Liver (tissue), 9 donors: Measurements from ENCODE around the gene OR6A2. TPM values are rescaled to one million over a fixed set of nuclear protein-coding genes. Genes with fewer than 3 reads are reported as not detected.

Experiments
- DNase-seq: peaks from one replicate; pipeline ENCODE4 v3.0.0-alpha.2; 2017; ENCODE audit warnings: low spot score
- H3K27ac ChIP-seq, 2 donors: one replicate each; pipeline ENCODE4 v1.7.0; 2013; ENCODE audit warnings: inconsistent platforms in 2 of 2, low read length in 2 of 2, control low read depth in 1 of 2, low read depth in 1 of 2, mild to moderate bottlenecking in 1 of 2
- H3K27me3 ChIP-seq, 4 donors: one replicate each; pipeline versions ENCODE4 v1.6.1 to v1.7.0; 2013; ENCODE audit warnings: low read length in 3 of 4, inconsistent platforms in 1 of 4, mild to moderate bottlenecking in 1 of 4, moderate library complexity in 1 of 4; ENCODE audit not compliant: control insufficient read depth in 4 of 4, insufficient read depth in 4 of 4
- H3K36me3 ChIP-seq, 4 donors: one replicate each; pipeline versions ENCODE4 v1.6.1 to v1.7.0; 2013; ENCODE audit warnings: low read length in 3 of 4, mild to moderate bottlenecking in 3 of 4, low read depth in 1 of 4, moderate library complexity in 1 of 4; ENCODE audit not compliant: control insufficient read depth in 4 of 4, insufficient read depth in 3 of 4
- H3K4me1 ChIP-seq, 4 donors: one replicate each; pipeline versions ENCODE4 v1.6.1 to v1.7.0; 2013; ENCODE audit warnings: low read length in 3 of 4, mild to moderate bottlenecking in 3 of 4, moderate library complexity in 1 of 4; ENCODE audit not compliant: control insufficient read depth in 4 of 4, insufficient read depth in 4 of 4
- H3K4me3 ChIP-seq, 3 donors: one replicate each; pipeline versions ENCODE4 v1.6.1 to v1.7.0; 2013; ENCODE audit warnings: low read length in 3 of 3, control low read depth in 1 of 3, low read depth in 1 of 3, mild to moderate bottlenecking in 1 of 3
- H3K9ac ChIP-seq, 2 donors: one replicate each; pipeline ENCODE4 v1.7.0; 2013; ENCODE audit warnings: low read length in 2 of 2, mild to moderate bottlenecking in 2 of 2, moderate library complexity in 2 of 2, control low read depth in 1 of 2, low read depth in 1 of 2
- H3K9me3 ChIP-seq, 4 donors: one replicate each; pipeline versions ENCODE4 v1.6.1 to v1.7.0; 2013; ENCODE audit warnings: low read length in 3 of 4; ENCODE audit not compliant: control insufficient read depth in 4 of 4
- ATF3 ChIP-seq: IDR thresholded peaks from 2 replicates; pipeline ENCODE4 v1.6.1; 2016; ENCODE audit warnings: antibody characterized with exemption
- EGR1 ChIP-seq, 2 donors: IDR thresholded peaks; 2 replicates each; pipeline ENCODE4 v1.6.1; 2016 to 2018; ENCODE audit warnings: antibody characterized with exemption in 2 of 2, low read depth in 2 of 2
- FOXA1 ChIP-seq: IDR thresholded peaks from 2 replicates; pipeline ENCODE4 v1.6.1; 2016; ENCODE audit warnings: antibody characterized with exemption
- FOXA2 ChIP-seq: IDR thresholded peaks from 2 replicates; pipeline ENCODE4 v1.6.1; 2016; ENCODE audit warnings: antibody characterized with exemption
- GABPA ChIP-seq, 2 donors: IDR thresholded peaks in 1 of 2; conservative IDR thresholded peaks in 1 of 2; 2 replicates each; pipeline ENCODE4 v1.6.1; 2016; ENCODE audit warnings: antibody characterized with exemption in 2 of 2, mild to moderate bottlenecking in 1 of 2, moderate library complexity in 1 of 2
- HNF4A ChIP-seq, 2 donors: conservative IDR thresholded peaks; 2 replicates each; pipeline ENCODE4 v1.6.1; 2016; ENCODE audit warnings: antibody characterized with exemption in 2 of 2, mild to moderate bottlenecking in 2 of 2
- HNF4G ChIP-seq: IDR thresholded peaks from 2 replicates; pipeline ENCODE4 v1.6.1; 2016; ENCODE audit warnings: antibody characterized with exemption
- JUND ChIP-seq, 2 donors: IDR thresholded peaks; 2 replicates each; pipeline ENCODE4 v1.6.1; 2016; ENCODE audit warnings: antibody characterized with exemption in 2 of 2
- MAX ChIP-seq: IDR thresholded peaks from 2 replicates; pipeline ENCODE4 v1.6.1; 2016; ENCODE audit warnings: antibody characterized with exemption
- NR2F2 ChIP-seq: IDR thresholded peaks from 2 replicates; pipeline ENCODE4 v1.6.1; 2016; ENCODE audit warnings: antibody characterized with exemption
- RAD21 ChIP-seq, 2 donors: IDR thresholded peaks; 2 replicates each; pipeline ENCODE4 v1.6.1; 2016; ENCODE audit warnings: antibody characterized with exemption in 2 of 2, mild to moderate bottlenecking in 2 of 2
- RXRA ChIP-seq, 2 donors: IDR thresholded peaks; 2 replicates each; pipeline ENCODE4 v1.6.1; 2017 to 2018; ENCODE audit warnings: antibody characterized with exemption in 2 of 2, mild to moderate bottlenecking in 1 of 2
- SP1 ChIP-seq: IDR thresholded peaks from 2 replicates; pipeline ENCODE4 v1.6.1; 2018; ENCODE audit warnings: antibody characterized with exemption, mild to moderate bottlenecking
- TAF1 ChIP-seq: conservative IDR thresholded peaks from 2 replicates; pipeline ENCODE4 v1.6.1; 2016; ENCODE audit warnings: antibody characterized with exemption, mild to moderate bottlenecking
- YY1 ChIP-seq: IDR thresholded peaks from 2 replicates; pipeline ENCODE4 v1.6.1; 2016; ENCODE audit warnings: antibody characterized with exemption, mild to moderate bottlenecking
- WGBS: extraction: QIAGEN DNeasy Blood & Tissue Kit; methylation state at CpG from one replicate; pipeline ENCODE4 v1.1.7; 2013; 5-methylcytosine and 5-hydroxymethylcytosine counted together
- polyA plus RNA-seq, 2 donors: library from polyadenylated mRNA; stranded (reverse) in 1 of 2; unstranded in 1 of 2; fragments of 200-250 nt in 1 of 2; fragments of >200 nt in 1 of 2; fragmentation: Nextera tagmentation in 1 of 2; extraction: Ambion mirVana in 1 of 2; gene quantifications; one replicate each; pipeline versions ENCODE4 v1.2.1 to v1.2.3, GENCODE V29; 2013 to 2015
- total RNA-seq, 2 donors: library from RNA; depleted of rRNA; stranded (reverse); fragments of >200 nt; gene quantifications; one replicate each; pipeline ENCODE4 v1.2.3, GENCODE V29; 2014
- donor health status: healthy.
- donor health status: healthy.
- donor health status: healthy.
- donor health status: healthy.
- donor health status: healthy.

Gene OR6A2
- total and polyA plus RNA-seq, 4 donors: 0.08 TPM; not detected in 3

- no peaks in the 10 kb centered on the region for H3K36me3 ChIP-seq
These were observed 34.5 kb upstream of the OR6A2 start for GRCh38 chr11:6834021-6834420.

GRCh38 chr11:6833356-6833755 is 33.9 kb upstream of the OR6A2 start:
- 82% methylated on average over 6 of the region's 6 CpGs for WGBS
- no peaks in the 10 kb centered on the region for H3K9me3 ChIP-seq
- peaks cover 0 to 5% (median 0%) of the 10 kb centered on the region in 4 donors for H3K27me3 ChIP-seq
- H3K27ac ChIP-seq: no peak overlapping the region
- H3K4me1 ChIP-seq: no peaks in the 10 kb centered on the region
- H3K9ac ChIP-seq: no peak overlapping the region
- no peaks in the 10 kb centered on the region for H3K36me3 ChIP-seq
- no peak for DNase-seq
- no peak for TF ChIP-seq RXRA (IDR thresholded peaks at IDR 0.05)
- TF ChIP-seq HNF4G: no peak
- TF ChIP-seq RAD21 (IDR thresholded peaks at IDR 0.05): no peak
- TF ChIP-seq YY1: no peak
- H3K4me3 ChIP-seq: no peak overlapping the region

More at GRCh38 chr11:6834021-6834420, 34.5 kb upstream of the OR6A2 start:
- Histone ChIP-seq H3K9ac (no peak overlapping the region), H3K27ac (no peak overlapping the region), H3K4me1 (no peaks in the 10 kb centered on the region), H3K9me3 (no peaks in the 10 kb centered on the region), H3K4me3 (no peak overlapping the region), H3K27me3 (peaks cover 0 to 5% (median 0%) of the 10 kb centered on the region in 4 donors)
- TF ChIP-seq YY1 (no peak), ATF3 (no peak), HNF4G (no peak), MAX (no peak), FOXA1 (no peak), EGR1 (IDR thresholded peaks at IDR 0.05; ENCODE audit: low read depth in 2 of 2) (no peak), HNF4A (conservative IDR thresholded peaks at IDR 0.05) (no peak), TAF1 (no peak), NR2F2 (no peak), SP1 (no peak), JUND (IDR thresholded peaks at IDR 0.05) (no peak), GABPA (IDR thresholded peaks at IDR 0.05 in 1 of 2, conservative IDR thresholded peaks at IDR 0.05 in 1 of 2) (no peak), FOXA2 (no peak)
- DNase-seq: no peak
- WGBS: 69% methylated on average over 1 of the region's 1 CpG

DNA sequence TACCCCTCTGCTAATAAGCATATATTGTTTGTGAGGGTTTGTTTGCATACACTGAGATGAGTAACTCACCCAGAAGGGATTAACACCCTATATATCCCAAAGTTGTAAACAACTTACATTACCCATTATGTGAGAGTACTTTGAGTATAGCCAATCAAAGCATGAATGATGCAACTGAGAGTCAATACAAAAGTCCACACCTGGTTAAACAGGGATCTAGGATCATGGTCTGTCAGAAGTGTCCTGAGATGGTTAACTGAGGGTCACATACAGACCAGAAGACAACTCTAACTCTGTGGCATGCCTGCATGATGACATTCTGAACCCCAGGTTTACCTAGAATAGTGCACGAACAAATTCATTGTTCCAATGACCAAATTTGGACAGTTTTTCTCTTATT is 28.6 kb upstream of the OR6A2 start:
- WGBS: 57% methylated on average over 1 of the region's 1 CpG
- no peak for DNase-seq

DNA sequence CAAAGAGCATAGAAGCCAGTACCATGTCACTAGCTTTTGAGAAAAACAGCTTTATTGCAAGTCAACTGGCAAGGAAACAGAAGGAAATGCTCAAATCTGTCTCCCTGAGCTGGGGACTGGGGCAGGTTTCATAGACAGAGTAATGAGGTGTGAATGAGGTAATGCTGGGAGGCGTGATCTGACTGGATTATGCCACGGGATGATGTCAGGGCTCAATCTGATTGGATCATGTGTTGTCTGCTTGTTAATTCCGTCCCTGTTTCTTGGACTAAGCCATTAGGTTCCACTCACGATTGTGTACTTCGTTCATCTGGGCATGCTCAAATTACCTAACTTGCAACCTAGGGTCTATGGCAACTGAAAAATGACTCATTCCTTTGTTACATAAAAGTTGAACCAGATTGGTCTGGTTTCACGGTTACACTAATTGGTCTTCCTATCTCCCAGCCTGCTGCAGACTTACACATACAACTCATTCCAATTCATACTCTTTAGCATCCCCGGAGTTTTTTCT is 25.8 kb upstream of the OR6A2 start:
- peaks cover 0 to 5% (median 0%) of the 10 kb centered on the region in 4 donors for H3K9me3 ChIP-seq
- H3K27ac ChIP-seq: no peak overlapping the region
- no peak overlapping the region for H3K4me3 ChIP-seq
- WGBS: 78% methylated on average over 7 of the region's 7 CpGs
- no peak for DNase-seq
- H3K4me1 ChIP-seq: no peaks in the 10 kb centered on the region
- H3K27me3 ChIP-seq: peaks cover 0 to 4% (median 0%) of the 10 kb centered on the region in 4 donors
- H3K36me3 ChIP-seq: no peaks in the 10 kb centered on the region
- no peak overlapping the region for H3K9ac ChIP-seq
- TF ChIP-seq HNF4A (conservative IDR thresholded peaks at IDR 0.05) (no peak), FOXA2 (no peak), SP1 (no peak), ATF3 (no peak), FOXA1 (no peak), HNF4G (no peak), NR2F2 (no peak), RXRA (IDR thresholded peaks at IDR 0.05) (no peak)

More for the DNA sequence above, 28.6 kb upstream of the OR6A2 start:
- H3K4me3 ChIP-seq: no peak overlapping the region
- H3K4me1 ChIP-seq: no peaks in the 10 kb centered on the region
- peaks cover 0 to 7% (median 0%) of the 10 kb centered on the region in 4 donors for H3K27me3 ChIP-seq
- no peak overlapping the region for H3K27ac ChIP-seq
- H3K9ac ChIP-seq: no peak overlapping the region
- H3K9me3 ChIP-seq: no peaks in the 10 kb centered on the region
- no peaks in the 10 kb centered on the region for H3K36me3 ChIP-seq
- TF ChIP-seq RAD21 (IDR thresholded peaks at IDR 0.05): no peak
- TF ChIP-seq HNF4A (conservative IDR thresholded peaks at IDR 0.05): no peak
- TF ChIP-seq YY1: no peak
- TF ChIP-seq FOXA2: no peak
